ENCODE results near the gene LY86. TPM values are rescaled to one million over a fixed set of nuclear protein-coding genes. Genes with fewer than 3 reads are reported as not detected.

Gene LY86
- total and polyA plus RNA-seq, 2 experiments from 2014 or later = not detected

GRCh38 chr6:6681075-6681849 lies 92.7 kb downstream of the LY86 start:
- Histone ChIP-seq H3K4me3 (no peak overlapping the region), H3K27ac (no peak overlapping the region), H3K4me1 (ENCODE audit: low read depth) (peaks cover 7% of the 10 kb centered on the region), H3K27me3 (no peaks in the 10 kb centered on the region), H3K36me3 (no peaks in the 10 kb centered on the region), H3K9me3 (ENCODE audit: low read depth) (no peaks in the 10 kb centered on the region)
- TF ChIP-seq CTCF (IDR thresholded peaks at IDR 0.05; ENCODE audit: low read depth, low read length) = no peak
- DNase-seq (ENCODE audit: low read depth in 1 of 2, low spot score in 1 of 2) = no peak

- peaks cover 7% of the 10 kb centered on the region for H3K4me1 ChIP-seq (ENCODE audit: low read depth)
- H3K9me3 ChIP-seq (ENCODE audit: low read depth) = no peaks in the 10 kb centered on the region
- no peaks in the 10 kb centered on the region for H3K36me3 ChIP-seq
- no peak for TF ChIP-seq CTCF (IDR thresholded peaks at IDR 0.05; ENCODE audit: low read depth, low read length)
- no peak overlapping the region for H3K4me3 ChIP-seq
- H3K27me3 ChIP-seq = no peaks in the 10 kb centered on the region
- no peak overlapping the region for H3K27ac ChIP-seq
- no peak for DNase-seq (ENCODE audit: low read depth in 1 of 2, low spot score in 1 of 2)
Observed at GRCh38 chr6:6682225-6682624, 93.7 kb downstream of the LY86 start.

- Histone ChIP-seq H3K9me3 (ENCODE audit: low read depth) (no peaks in the 10 kb centered on the region), H3K27ac (no peak overlapping the region), H3K27me3 (no peaks in the 10 kb centered on the region), H3K4me3 (no peak overlapping the region), H3K36me3 (no peaks in the 10 kb centered on the region), H3K4me1 (ENCODE audit: low read depth) (peaks cover 14% of the 10 kb centered on the region)
- no peak for TF ChIP-seq CTCF (IDR thresholded peaks at IDR 0.05; ENCODE audit: low read depth, low read length)
- no peak for DNase-seq (ENCODE audit: low read depth in 1 of 2, low spot score in 1 of 2)
Observed at GRCh38 chr6:6683969-6684833, 95.7 kb downstream of the LY86 start.

GRCh38 chr6:6685249-6686040 lies 96.9 kb downstream of the LY86 start:
- H3K36me3 ChIP-seq = no peaks in the 10 kb centered on the region
- H3K4me3 ChIP-seq = no peak overlapping the region
- no peaks in the 10 kb centered on the region for H3K9me3 ChIP-seq (ENCODE audit: low read depth)
- H3K4me1 ChIP-seq (ENCODE audit: low read depth) = peaks cover 14% of the 10 kb centered on the region
- no peak overlapping the region for H3K27ac ChIP-seq
- no peak for TF ChIP-seq CTCF (IDR thresholded peaks at IDR 0.05; ENCODE audit: low read depth, low read length)
- DNase-seq (ENCODE audit: low read depth in 1 of 2, low spot score in 1 of 2) = no peak
- H3K27me3 ChIP-seq = no peaks in the 10 kb centered on the region

- H3K4me3 ChIP-seq = peak overlapping the region; percentile 15
Observed at GRCh38 chr6:6686176-6686575, 97.7 kb downstream of the LY86 start.

More at GRCh38 chr6:6686176-6686575, 97.7 kb downstream of the LY86 start:
- no peaks in the 10 kb centered on the region for H3K27me3 ChIP-seq
- peaks cover 14% of the 10 kb centered on the region for H3K4me1 ChIP-seq (ENCODE audit: low read depth)
- no peak for DNase-seq (ENCODE audit: low read depth in 1 of 2, low spot score in 1 of 2)
- TF ChIP-seq CTCF (IDR thresholded peaks at IDR 0.05; ENCODE audit: low read depth, low read length) = no peak
- no peak overlapping the region for H3K27ac ChIP-seq
- H3K36me3 ChIP-seq = no peaks in the 10 kb centered on the region
- no peaks in the 10 kb centered on the region for H3K9me3 ChIP-seq (ENCODE audit: low read depth)
